CD4-positive, alpha-beta T cell treated with Interleukin-6 at 100 ng/mL for 8 hours (primary cell): ENCODE measurements around the gene SPATA2.
"Not testable (repeated sequence)": the region's sequence is repeated elsewhere in the genome, so short reads cannot be mapped to it uniquely, and the experiment has no call there.

Source experiments
- DNase-seq: peaks from one replicate; pipeline ENCODE4 v3.0.0-alpha.2; 2020; ENCODE audit warnings: mixed read lengths, low spot score

SPATA2 gene

GRCh38 chr20:49904440-49905214 lies 10.7 kb downstream of the SPATA2 start:
- no peak for DNase-seq

- no peak for DNase-seq
Observed at GRCh38 chr20:49901588-49901987, 13.7 kb downstream of the SPATA2 start.

DNA sequence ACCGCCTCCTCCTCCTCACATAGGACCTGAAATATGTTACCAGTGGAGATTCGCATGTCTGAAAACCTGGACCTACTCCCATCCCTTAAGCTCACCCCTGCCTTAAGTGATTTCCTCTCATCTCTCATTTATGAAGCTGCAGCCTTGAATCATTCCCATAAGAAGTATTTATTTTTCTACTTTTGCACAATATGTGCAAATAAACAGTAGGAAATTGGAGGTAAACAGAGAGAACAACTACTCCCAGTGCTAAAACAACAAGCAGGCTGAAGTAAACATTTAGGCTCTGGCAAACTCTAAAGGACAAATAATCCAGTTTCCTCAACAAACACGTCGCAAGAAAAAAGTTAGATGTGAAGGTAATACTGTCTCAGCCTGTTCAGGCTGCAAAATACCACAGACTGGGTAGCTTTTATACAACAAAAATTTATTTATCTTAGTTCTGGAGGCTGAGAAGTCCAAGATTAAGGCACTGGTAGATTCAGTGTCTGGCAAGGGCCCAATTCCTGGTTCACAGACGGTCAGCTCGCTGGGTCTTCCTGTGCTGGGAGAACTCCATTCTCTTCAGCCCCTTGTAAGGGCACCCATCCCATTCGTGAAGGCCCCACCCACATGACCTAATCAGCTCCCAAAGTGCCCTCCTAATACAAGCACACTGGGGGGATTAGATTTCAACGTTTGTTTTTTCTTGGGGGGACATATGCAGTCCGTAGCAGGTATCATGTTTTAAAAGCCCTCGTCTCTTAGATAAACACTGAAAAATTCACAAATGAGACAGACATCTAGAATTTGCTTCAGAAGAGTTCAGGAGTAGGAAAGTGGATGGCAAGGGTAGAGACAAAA lies 15.6 kb downstream of the SPATA2 start:
- no peak for DNase-seq

GRCh38 chr20:49896204-49896603 lies 19.1 kb downstream of the SPATA2 start:
- DNase-seq = no peak

GRCh38 chr20:49895474-49896093 lies 19.7 kb downstream of the SPATA2 start:
- DNase-seq = not testable (repeated sequence)

DNA sequence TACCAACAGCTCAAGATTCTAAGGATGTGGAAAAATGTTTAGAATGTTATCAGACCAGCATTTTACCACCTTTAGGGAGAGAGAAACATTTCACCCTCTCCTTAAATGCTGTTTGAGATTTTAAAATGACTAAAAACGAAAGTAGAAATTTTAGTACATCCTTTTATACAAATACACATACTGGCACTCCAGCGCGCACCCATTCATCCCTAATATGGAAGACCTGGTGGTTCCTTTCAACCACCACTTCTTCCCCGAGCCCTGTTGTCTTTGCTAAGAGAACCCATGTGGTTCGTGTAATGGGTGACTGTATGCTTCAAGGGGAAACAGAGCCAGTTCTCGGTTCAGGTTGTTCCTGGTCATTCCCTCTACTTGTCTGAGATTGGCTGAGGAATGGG lies 21.3 kb downstream of the SPATA2 start:
- no peak for DNase-seq

GRCh38 chr20:49893242-49894072 lies 21.9 kb downstream of the SPATA2 start:
- no peak for DNase-seq

GRCh38 chr20:49892817-49893216 lies 22.5 kb downstream of the SPATA2 start:
- DNase-seq = no peak

DNA sequence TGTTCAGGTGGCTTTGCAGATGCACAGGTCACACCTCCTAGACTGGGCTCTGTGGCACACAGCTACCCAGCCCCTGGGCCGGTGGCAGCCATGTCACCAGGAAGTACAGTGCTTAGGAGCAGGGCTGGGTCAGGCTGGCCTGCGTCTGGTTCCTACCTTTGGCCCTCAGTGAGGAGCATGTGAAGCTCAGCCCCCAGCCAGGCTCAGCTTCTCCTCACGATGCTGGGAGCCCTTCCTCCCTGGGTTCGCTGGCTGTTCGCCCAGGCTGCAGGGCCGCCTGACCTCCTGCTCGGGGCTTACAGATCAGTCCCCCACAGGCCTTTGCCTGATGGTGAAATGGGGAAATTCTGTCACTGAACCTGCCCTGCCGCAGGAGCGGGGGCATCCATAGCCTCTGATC lies 23.1 kb downstream of the SPATA2 start:
- no peak for DNase-seq

DNA sequence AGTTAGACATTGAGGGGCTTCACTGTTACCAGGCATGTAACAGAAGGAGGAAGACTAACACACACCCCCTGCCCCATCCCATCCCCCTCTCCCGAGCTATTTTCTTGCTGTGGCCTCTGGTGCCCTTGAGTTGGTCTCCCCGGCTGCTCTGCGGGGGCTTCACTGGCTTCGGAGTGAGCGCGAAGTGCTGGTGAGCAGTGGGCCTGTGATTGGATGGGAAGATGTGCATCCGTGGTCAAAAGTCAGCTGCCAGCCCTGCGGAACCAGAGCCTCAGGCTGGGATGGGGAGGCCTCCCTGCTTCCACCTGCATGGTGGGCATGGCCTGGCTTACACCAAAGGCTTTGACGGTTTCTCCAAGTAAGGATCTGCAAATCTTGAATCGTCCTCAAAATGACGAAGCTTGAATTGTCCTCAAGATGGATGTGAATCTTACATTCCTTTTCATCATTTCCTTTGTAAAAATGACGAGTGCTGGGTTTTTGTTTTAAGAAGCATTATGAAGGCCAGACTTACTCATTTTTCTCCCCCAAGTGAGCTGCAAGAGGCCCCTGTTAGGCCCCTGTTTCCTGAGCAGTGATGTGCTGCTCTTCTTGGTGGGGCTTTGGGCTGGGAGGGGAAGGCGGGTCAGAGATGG lies 23.7 kb downstream of the SPATA2 start:
- DNase-seq = no peak

GRCh38 chr20:49890471-49891361 lies 24.6 kb downstream of the SPATA2 start:
- no peak for DNase-seq

- DNase-seq = no peak
Observed at GRCh38 chr20:49889935-49890333, 25.4 kb downstream of the SPATA2 start.

DNA sequence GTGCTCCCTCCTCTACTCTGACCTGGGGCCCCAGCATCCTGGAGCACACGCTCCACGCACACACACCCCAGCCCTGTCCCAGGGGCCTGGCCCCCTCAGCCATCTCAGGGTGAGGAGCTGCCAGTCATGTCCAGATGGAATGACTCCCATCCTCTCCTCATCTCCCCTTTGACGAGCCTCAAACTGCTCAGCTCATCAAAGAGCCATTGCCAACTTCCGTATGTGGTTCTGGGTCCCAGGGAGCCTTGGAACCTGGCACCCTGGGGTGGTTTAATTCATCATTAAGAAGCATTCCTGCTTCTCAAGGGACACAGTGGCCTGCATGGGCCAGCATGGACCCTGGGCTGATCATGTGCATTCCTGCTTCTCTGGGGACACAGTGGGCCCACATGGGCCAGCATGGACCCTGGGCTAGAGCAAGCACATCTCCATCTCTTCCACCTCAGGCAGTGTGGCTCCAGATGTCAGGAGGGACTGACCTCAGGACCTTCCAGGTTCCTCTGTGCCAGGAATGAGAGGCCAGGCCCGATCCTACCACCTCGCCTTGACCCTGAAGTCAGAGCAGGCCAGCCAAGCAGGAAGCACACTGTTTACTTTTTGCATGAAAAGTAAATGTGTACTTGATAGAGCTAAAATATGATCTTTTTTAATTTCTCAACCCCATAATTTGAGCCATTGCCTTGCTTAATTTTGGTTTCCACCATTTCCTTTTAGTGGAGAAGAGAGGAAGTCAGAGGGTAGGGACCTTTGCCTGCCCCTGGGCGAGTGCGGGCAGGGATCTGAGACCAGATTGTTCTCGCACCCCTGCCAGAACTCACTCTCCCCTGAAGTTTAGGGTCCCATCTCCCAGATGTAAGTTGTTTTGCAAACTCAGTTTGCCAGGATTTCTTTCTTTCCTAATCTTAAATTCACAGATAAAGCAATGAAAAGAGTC lies 26.1 kb downstream of the SPATA2 start:
- no peak for DNase-seq

GRCh38 chr20:49888212-49889000 lies 26.9 kb downstream of the SPATA2 start:
- DNase-seq = peak; percentile 24

DNA sequence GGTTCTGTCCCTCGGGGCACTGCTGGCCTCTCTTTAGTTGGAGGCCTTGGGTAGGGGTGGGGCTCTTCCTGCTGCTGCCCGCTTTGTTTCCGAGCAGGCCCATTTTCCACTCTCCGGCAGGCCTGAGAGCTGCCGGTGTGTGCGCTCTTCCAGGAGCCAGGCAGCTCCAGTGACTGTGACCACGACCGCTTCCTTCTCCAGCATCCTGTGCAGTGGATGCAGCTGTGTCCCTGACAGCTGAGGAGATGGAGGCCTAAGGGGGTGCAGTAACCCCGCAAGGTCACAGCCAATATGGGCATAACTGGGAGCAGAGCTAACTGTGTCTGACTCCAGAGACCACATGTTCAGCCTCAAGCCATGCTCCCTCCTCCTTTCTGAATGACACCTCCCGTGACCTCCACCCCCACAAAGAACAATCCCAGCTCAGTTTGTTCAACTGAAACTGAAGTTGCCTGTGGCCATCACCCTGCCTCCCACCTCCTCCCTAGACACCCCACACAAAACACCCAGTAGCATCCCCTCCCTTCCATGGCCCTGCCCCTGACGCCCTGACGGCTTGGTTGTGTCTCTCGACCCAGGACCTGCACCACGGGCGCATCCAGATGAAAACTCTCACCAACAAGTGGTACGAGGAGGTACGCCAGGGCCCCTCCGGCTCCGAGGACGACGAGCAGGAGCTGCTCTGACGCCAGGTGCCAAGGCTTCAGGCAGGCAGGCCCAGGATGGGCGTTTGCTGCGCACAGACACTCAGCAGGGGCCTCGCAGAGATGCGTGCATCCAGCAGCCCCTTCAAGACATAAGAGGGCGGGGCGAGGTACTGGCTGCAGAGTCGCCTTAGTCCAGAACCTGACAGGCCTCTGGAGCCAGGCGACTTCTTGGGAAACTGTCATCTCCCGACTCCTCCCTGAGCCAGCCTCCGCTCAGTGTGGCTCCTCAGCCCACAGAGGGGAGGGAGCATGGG lies 27.8 kb downstream of the SPATA2 start:
- DNase-seq = no peak

DNA sequence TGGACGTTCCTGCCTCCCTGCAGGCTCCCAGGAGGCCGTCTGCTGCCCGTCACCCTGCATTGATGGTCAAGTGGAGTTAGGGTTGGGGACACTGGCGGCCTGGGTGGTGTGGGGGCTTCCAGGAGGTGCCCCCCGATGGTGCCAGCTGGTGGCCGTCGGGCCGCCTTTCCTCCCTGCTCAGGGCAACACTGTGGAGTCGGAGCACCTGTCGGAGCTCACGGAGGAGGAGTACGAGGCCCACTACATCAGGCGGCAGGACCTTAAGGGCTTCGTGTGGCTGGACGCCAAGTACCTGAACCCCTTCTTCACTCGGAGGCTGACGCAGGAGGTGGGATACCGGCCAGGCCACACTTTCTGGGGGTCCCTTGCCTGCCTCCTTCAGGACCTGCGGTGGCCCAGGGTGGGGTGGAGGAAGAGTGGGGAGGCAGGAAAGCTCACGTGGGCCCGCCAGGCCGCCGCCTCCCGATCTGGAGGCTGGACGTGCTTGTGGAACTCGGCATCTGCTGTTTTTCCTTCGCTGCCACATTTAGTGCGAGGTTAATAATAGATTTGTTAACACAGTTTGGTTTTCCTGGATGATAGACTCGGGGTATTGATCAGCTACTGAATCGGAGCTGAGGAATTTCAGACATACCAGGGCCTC lies 28.6 kb downstream of the SPATA2 start:
- no peak for DNase-seq
